ENCODE results near the gene DNAJA4.

DNA sequence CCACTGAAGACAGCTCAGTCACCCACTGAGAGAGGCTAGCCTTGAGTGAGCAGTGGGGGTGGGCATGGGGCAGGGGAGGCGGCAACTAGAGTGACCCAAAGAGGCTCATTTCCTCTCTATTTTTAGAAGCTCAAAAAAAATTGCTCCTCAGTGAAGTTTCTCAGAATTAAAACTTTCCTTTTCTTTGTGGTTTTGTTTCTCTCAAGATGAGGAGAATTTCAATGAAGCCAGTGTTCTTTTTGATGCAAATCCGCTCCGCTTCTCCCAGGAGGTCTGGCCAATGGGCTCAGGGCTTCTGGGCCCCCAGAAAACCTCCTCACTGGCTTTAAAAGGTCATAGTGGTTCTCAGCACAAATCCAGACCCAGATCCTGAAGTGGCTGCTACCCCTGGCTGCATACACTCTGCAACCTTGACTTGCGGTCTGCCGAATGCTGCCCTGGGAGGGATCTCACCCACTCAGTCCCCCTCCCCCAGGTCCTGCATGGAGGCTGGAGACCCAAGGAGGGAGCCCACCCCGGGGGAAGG is 29.8 kb upstream of the DNAJA4 start, which contains the start of gene ACSBG1:
- TF ChIP-seq, protein P1, sequence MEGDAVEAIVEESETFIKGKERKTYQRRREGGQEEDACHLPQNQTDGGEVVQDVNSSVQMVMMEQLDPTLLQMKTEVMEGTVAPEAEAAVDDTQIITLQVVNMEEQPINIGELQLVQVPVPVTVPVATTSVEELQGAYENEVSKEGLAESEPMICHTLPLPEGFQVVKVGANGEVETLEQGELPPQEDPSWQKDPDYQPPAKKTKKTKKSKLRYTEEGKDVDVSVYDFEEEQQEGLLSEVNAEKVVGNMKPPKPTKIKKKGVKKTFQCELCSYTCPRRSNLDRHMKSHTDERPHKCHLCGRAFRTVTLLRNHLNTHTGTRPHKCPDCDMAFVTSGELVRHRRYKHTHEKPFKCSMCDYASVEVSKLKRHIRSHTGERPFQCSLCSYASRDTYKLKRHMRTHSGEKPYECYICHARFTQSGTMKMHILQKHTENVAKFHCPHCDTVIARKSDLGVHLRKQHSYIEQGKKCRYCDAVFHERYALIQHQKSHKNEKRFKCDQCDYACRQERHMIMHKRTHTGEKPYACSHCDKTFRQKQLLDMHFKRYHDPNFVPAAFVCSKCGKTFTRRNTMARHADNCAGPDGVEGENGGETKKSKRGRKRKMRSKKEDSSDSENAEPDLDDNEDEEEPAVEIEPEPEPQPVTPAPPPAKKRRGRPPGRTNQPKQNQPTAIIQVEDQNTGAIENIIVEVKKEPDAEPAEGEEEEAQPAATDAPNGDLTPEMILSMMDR (IDR thresholded peaks at IDR 0.05): no peak
- TF ChIP-seq POLR2A (IDR thresholded peaks at IDR 0.05): no peak

Measured in lower leg skin (tissue), 3 donors.